AG09309 (cell line): ENCODE measurements around the gene PDXP.
A peak's percentile ranks its signal among the peaks of the same experiment; 100 is the strongest.

ENCODE experiments used
- DNase-seq: peaks from one replicate; pipeline ENCODE4 v3.0.0-alpha.2; 2010; ENCODE audit warnings: low read depth
- H3K4me3 ChIP-seq: 2 replicates; pipeline ENCODE4 v1.5.1; 2011; ENCODE audit warnings: mild to moderate bottlenecking, low read depth, low read length, moderate library complexity; ENCODE audit not compliant: control insufficient read depth
- TF ChIP-seq, protein P1 (sequence below): IDR thresholded peaks from 2 replicates; pipeline ENCODE4 v1.5.1; 2011; ENCODE audit warnings: mild to moderate bottlenecking, low read depth, low read length, inconsistent platforms; ENCODE audit not compliant: insufficient read depth, control insufficient read depth; ENCODE audit errors: missing control alignments

PDXP gene

GRCh38 chr22:37659066-37659896 lies 758 bp downstream of the PDXP start:
- DNase-seq: no peak
- peak overlapping the region; percentile 84 for H3K4me3 ChIP-seq
- TF ChIP-seq, protein P1, sequence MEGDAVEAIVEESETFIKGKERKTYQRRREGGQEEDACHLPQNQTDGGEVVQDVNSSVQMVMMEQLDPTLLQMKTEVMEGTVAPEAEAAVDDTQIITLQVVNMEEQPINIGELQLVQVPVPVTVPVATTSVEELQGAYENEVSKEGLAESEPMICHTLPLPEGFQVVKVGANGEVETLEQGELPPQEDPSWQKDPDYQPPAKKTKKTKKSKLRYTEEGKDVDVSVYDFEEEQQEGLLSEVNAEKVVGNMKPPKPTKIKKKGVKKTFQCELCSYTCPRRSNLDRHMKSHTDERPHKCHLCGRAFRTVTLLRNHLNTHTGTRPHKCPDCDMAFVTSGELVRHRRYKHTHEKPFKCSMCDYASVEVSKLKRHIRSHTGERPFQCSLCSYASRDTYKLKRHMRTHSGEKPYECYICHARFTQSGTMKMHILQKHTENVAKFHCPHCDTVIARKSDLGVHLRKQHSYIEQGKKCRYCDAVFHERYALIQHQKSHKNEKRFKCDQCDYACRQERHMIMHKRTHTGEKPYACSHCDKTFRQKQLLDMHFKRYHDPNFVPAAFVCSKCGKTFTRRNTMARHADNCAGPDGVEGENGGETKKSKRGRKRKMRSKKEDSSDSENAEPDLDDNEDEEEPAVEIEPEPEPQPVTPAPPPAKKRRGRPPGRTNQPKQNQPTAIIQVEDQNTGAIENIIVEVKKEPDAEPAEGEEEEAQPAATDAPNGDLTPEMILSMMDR: no peak

GRCh38 chr22:37659897-37660708 lies 1.6 kb downstream of the PDXP start:
- DNase-seq: no peak

DNA sequence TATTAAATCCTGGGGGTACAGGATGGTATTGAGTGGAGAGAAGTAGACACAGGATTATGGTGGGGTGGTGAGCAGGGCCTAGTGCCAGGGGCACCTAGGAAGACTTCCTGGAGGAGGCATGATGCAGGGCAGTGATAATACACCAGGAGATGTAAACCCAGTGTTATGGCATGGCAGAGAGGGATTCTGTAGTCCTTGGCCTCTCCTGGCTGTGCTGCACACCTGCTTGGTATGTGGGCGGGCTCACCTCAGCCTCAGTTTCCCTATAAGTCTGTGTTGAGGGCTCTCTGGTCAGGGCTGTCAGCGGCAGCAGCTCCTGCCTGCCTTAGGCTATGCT lies 2.2 kb downstream of the PDXP start:
- no peak overlapping the region for H3K4me3 ChIP-seq
- no peak for DNase-seq
- TF ChIP-seq, protein P1: no peak

More at GRCh38 chr22:37659897-37660708, 1.6 kb downstream of the PDXP start:
- H3K4me3 ChIP-seq: peak overlapping the region; percentile 84
- TF ChIP-seq, protein P1: no peak

GRCh38 chr22:37661160-37661924 lies 2.8 kb downstream of the PDXP start:
- DNase-seq: no peak
- no peak overlapping the region for H3K4me3 ChIP-seq
- TF ChIP-seq, protein P1: peak; percentile 72

DNA sequence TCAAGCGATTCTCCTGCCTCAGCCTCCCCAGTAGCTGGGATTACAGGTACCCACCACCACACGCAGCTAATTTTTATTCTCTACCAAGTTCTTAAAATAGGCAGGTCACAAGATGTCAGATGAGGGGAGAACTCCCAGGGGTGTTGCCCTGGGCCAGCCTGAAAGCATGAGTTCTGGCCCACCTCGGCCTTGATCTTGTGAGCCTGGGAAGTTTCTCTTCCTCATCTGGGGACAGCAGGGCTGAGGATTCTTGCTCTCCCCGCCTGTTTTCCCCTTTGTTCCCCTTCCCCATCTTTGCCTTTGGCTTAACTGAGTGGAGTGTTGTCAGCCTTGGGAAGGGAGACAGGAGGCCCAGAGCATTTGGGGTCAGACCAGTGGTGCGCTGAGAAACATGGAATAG lies 3.5 kb downstream of the PDXP start:
- TF ChIP-seq, protein P1: no peak
- no peak for DNase-seq
- H3K4me3 ChIP-seq: no peak overlapping the region

DNA sequence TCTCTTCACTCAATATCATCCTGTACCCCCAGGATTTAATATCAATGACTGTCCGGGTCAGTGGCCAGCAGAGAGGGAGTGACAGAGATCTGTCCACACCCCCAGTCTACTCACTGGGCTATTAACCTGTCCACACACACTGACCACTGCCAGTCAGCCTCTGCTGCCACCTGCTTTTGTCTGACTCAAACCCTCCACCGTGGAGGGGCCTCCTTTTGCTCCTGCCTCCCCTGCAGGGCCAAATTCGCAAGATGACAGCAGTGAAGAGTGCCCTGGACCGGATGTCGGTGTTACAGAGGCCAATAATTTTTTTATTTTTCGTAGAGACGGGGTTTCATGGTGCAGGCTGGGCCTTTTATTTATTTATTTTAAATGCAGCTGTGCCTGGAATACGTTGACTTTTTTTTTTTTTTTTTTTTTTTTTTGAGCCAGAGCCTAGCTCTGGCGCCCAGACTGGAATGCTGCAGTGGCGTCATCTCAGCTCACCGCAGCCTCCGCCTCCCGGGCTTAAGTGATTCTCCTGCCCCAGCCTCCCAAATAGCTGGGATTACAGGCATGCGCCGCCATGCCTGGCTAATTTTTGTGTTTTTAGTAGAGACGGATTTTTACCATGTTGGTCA lies 5.1 kb downstream of the PDXP start:
- TF ChIP-seq, protein P1: no peak

More for the DNA sequence above, 5.1 kb downstream of the PDXP start:
- H3K4me3 ChIP-seq: no peak overlapping the region
- DNase-seq: no peak
